Osteoblast (primary cell): ENCODE results near the gene SUMO4. TPM values are rescaled to one million over a fixed set of nuclear protein-coding genes. Genes with fewer than 3 reads are reported as not detected.
"Not testable (repeated sequence)": the region's sequence is repeated elsewhere in the genome, so short reads cannot be mapped to it uniquely, and the experiment has no call there.

ENCODE experiments used
- DNase-seq: peaks from one replicate; pipeline ENCODE4 v3.0.0; 2011; ENCODE audit warnings: low spot score, mixed read lengths; ENCODE audit not compliant: insufficient read length; ENCODE audit errors: missing footprints
- H2AFZ ChIP-seq: 2 replicates; pipeline ENCODE4 v1.6.0; 2011; ENCODE audit warnings: mild to moderate bottlenecking, low read length
- H3K27ac ChIP-seq: 2 replicates; pipeline ENCODE4 v1.5.1; 2011; ENCODE audit warnings: mild to moderate bottlenecking, low read depth, low read length, moderate library complexity
- H3K27me3 ChIP-seq: 2 replicates; pipeline ENCODE4 v1.6.0; 2012; ENCODE audit warnings: mild to moderate bottlenecking, control low read depth, inconsistent platforms, low read length, moderate library complexity; ENCODE audit not compliant: insufficient read depth
- H3K36me3 ChIP-seq: 2 replicates; pipeline ENCODE4 v1.5.1; 2011; ENCODE audit warnings: mild to moderate bottlenecking, low read length, control low read depth, moderate library complexity; ENCODE audit not compliant: insufficient read depth
- H3K4me1 ChIP-seq: 2 replicates; pipeline ENCODE4 v1.5.1; 2011; ENCODE audit warnings: mild to moderate bottlenecking, low read length, control low read depth, moderate library complexity; ENCODE audit not compliant: insufficient read depth
- H3K4me2 ChIP-seq: 2 replicates; pipeline ENCODE4 v1.6.0; 2011; ENCODE audit warnings: mild to moderate bottlenecking, low read length; ENCODE audit not compliant: insufficient read depth
- H3K4me3 ChIP-seq: fragments of 200-600 bp; sonication (generic); 3 replicates; pipeline ENCODE4 v1.5.1; 2012; ENCODE audit warnings: mild to moderate bottlenecking, low read length, inconsistent platforms; ENCODE audit not compliant: insufficient read depth
- H3K79me2 ChIP-seq: 2 replicates; pipeline ENCODE4 v1.6.0; 2012; ENCODE audit warnings: mild to moderate bottlenecking, low read length, control low read depth, inconsistent platforms; ENCODE audit not compliant: insufficient read depth
- H3K9me3 ChIP-seq: 2 replicates; pipeline ENCODE4 v1.5.1; 2011; ENCODE audit warnings: low read depth, low read length, control low read depth
- H4K20me1 ChIP-seq: 2 replicates; pipeline ENCODE4 v1.6.0; 2012; ENCODE audit warnings: mild to moderate bottlenecking, low read length, control low read depth; ENCODE audit not compliant: insufficient read depth
- total RNA-seq: library from RNA; depleted of rRNA; stranded (reverse); fragments of >200 nt; gene quantifications from 2 replicates; pipeline ENCODE4 v1.2.3, GENCODE V29; 2012
- TF ChIP-seq, protein P1 (sequence below): IDR thresholded peaks from 2 replicates; pipeline ENCODE4 v1.5.1; 2011; ENCODE audit warnings: mild to moderate bottlenecking, low read depth, low read length, moderate library complexity; ENCODE audit errors: extremely low read depth

The SUMO4 gene
- total RNA-seq, 1 donor, result 3.6 TPM

DNA sequence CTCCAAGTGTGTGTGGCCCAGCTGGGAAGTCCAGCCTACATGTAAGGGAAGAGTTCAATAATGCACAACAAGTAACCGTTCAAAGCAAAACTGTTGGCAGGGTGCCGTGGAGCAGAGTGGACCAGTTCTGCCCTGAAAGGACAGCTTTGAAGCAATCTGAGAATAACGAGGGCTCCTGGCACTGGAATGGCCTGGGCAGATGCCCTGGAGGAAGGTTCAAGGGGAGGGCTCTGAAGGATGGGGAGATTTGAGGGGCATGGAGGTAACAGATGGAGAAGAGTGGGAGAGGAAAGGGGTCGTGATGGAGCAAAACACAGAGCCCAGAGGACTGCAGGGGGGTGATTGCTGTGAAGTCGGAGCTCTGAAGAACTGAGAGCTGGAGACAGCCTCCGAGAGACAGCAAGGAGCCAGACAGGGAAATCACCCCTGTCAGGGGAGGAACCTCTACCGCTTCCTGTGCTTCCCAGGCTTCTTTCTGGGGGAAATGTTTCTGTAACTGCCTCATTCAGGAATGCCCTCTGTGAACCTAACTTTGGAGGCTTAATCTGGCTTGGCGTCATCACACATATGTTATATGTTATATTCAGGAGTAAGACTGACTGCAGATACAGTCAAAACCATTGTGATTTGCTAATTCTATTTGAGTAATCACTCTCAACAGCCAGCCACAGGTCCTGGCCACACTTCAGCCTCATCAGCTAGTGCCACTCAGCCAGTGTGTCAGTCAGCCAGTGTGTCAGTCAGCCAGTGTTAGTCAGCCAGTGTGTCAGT is 43.5 kb downstream of the SUMO4 start:
- TF ChIP-seq, protein P1, sequence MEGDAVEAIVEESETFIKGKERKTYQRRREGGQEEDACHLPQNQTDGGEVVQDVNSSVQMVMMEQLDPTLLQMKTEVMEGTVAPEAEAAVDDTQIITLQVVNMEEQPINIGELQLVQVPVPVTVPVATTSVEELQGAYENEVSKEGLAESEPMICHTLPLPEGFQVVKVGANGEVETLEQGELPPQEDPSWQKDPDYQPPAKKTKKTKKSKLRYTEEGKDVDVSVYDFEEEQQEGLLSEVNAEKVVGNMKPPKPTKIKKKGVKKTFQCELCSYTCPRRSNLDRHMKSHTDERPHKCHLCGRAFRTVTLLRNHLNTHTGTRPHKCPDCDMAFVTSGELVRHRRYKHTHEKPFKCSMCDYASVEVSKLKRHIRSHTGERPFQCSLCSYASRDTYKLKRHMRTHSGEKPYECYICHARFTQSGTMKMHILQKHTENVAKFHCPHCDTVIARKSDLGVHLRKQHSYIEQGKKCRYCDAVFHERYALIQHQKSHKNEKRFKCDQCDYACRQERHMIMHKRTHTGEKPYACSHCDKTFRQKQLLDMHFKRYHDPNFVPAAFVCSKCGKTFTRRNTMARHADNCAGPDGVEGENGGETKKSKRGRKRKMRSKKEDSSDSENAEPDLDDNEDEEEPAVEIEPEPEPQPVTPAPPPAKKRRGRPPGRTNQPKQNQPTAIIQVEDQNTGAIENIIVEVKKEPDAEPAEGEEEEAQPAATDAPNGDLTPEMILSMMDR, result no peak
- no peak overlapping the region for H2AFZ ChIP-seq
- DNase-seq, result no peak
- no peaks in the 10 kb centered on the region for H3K79me2 ChIP-seq
- H3K4me1 ChIP-seq, result no peaks in the 10 kb centered on the region
- no peaks in the 10 kb centered on the region for H3K36me3 ChIP-seq
- no peak overlapping the region for H3K27ac ChIP-seq
- no peaks in the 10 kb centered on the region for H3K9me3 ChIP-seq
- peaks cover 2% of the 10 kb centered on the region for H3K27me3 ChIP-seq
- H3K4me3 ChIP-seq, result no peak overlapping the region
- no peaks in the 10 kb centered on the region for H4K20me1 ChIP-seq
- no peak overlapping the region for H3K4me2 ChIP-seq

DNA sequence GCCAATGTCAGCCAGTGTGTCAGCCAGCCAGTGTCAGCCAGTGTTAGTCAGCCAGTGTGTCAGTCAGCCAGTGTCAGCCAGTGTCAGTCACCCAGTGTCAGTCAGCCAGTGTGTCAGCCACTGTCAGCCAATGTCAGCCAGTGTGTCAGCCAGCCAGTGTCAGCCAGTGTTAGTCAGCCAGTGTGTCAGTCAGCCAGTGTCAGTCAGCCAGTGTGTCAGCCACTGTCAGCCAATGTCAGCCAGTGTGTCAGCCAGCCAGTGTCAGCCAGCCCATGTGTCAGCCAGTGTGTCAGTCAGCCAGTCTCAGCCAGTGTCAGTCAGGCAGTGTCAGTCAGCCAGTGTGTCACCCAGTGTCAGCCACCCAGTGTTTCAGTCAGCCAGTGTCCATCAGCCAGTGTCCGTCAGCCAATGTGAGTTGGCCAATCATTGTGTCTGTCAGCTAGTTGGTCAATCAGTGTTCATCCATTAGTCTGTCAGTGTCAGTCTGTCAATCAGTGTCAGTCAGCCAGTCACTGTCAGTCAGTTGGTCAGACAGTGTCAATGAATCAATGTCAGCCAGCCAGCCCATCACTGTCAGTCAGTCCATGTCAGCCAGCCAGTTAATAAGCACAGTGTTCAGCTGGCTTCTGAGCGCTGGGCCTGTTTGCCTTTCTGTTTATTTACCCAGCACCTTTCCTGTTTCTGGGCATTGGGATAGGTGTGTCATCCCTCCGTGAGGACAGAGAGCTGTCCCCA is 44.5 kb downstream of the SUMO4 start:
- not testable (repeated sequence) for DNase-seq, H3K4me1 ChIP-seq, H3K4me3 ChIP-seq, H3K27ac ChIP-seq, H3K9me3 ChIP-seq, H3K36me3 ChIP-seq, H2AFZ ChIP-seq, H4K20me1 ChIP-seq, H3K27me3 ChIP-seq, H3K79me2 ChIP-seq, H3K4me2 ChIP-seq

DNA sequence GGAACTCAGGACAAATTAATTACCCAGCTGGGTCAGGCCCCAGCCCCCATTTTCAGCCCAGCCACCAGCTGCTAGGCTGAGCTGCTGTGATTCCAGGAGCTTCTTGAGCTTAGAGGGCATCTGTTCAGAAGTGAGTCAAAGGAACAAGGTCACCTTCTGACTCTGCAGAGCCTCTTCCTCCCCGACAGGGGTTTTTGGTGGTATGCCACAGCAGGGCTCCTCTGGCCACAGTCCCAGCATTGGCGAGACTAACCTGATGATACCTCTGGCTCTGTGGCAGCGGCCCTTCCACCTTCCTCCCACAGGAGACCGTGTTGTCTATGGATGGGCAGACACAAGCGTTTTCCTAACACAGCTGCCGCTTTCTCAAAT is 45.0 kb downstream of the SUMO4 start:
- Histone ChIP-seq H4K20me1 (no peaks in the 10 kb centered on the region), H3K9me3 (no peaks in the 10 kb centered on the region), H3K36me3 (no peaks in the 10 kb centered on the region), H3K27ac (no peak overlapping the region), H3K27me3 (peaks cover 3% of the 10 kb centered on the region), H3K79me2 (no peaks in the 10 kb centered on the region), H2AFZ (no peak overlapping the region), H3K4me1 (no peaks in the 10 kb centered on the region), H3K4me3 (no peak overlapping the region), H3K4me2 (no peak overlapping the region)
- no peak for DNase-seq
- TF ChIP-seq, protein P1, result no peak

DNA sequence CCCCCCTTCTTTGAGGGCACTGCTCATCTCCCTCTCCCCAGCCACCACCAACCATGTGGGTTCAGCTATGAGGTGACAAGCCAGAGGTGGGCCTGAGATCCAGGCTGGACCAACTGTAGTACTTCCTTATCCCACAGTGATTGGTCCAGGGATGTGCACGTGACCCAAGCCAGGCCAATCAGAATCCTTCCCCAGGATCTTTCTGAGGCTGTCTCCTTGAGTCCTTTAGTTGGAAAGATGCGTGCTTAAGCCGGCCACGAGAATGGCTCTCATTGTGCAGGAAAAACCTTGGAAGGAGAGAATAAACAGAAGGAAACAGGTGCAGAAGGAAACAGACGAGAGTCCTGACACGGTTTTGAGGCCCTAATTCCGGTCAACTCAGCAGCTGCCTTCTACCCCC is 45.5 kb downstream of the SUMO4 start:
- peaks cover 8% of the 10 kb centered on the region for H3K27me3 ChIP-seq
- no peak overlapping the region for H3K4me3 ChIP-seq
- no peaks in the 10 kb centered on the region for H3K36me3 ChIP-seq
- no peaks in the 10 kb centered on the region for H4K20me1 ChIP-seq
- no peaks in the 10 kb centered on the region for H3K79me2 ChIP-seq
- H3K27ac ChIP-seq, result no peak overlapping the region
- no peak overlapping the region for H3K4me2 ChIP-seq
- H3K4me1 ChIP-seq, result peaks cover under 1% of the 10 kb centered on the region
- H2AFZ ChIP-seq, result no peak overlapping the region
- no peak for DNase-seq
- H3K9me3 ChIP-seq, result no peaks in the 10 kb centered on the region
- TF ChIP-seq, protein P1, result no peak
